OCI-LY3 (cell line): ENCODE data around the gene CLMP.

Source experiments
- EZH2phosphoT487 ChIP-seq: fragments of 200-600 bp; shearing (Covaris generic); IDR thresholded peaks from 2 replicates; pipeline ENCODE4 v1.6.1; 2018; ENCODE audit warnings: antibody characterized with exemption, mixed run types, low read depth
- TF ChIP-seq, protein P1 (sequence below): fragments of 200-600, 300-600 bp; sonication (generic); IDR thresholded peaks from 2 replicates; pipeline ENCODE4 v1.5.1; 2014; ENCODE audit warnings: antibody characterized with exemption, low read length, low read depth

DNA sequence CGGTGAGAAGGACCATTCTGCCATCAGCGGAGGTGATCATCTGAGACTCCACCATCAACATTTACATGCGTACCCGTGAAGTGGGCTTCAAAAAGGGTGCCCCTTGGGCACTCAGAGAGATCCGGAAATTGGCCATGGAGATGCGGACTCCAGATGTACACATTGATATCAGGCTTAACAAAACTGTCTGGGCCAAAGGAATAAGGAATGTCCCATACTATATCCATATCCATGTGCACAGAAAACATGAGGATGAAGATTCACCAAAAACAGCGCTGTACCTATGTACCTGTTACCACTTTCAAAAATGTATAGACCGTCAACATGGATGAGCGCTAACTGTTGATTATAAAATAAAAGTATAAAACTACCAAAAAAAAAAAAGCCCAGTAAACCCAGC lies 143.9 kb downstream of the CLMP start:
- TF ChIP-seq, protein P1, sequence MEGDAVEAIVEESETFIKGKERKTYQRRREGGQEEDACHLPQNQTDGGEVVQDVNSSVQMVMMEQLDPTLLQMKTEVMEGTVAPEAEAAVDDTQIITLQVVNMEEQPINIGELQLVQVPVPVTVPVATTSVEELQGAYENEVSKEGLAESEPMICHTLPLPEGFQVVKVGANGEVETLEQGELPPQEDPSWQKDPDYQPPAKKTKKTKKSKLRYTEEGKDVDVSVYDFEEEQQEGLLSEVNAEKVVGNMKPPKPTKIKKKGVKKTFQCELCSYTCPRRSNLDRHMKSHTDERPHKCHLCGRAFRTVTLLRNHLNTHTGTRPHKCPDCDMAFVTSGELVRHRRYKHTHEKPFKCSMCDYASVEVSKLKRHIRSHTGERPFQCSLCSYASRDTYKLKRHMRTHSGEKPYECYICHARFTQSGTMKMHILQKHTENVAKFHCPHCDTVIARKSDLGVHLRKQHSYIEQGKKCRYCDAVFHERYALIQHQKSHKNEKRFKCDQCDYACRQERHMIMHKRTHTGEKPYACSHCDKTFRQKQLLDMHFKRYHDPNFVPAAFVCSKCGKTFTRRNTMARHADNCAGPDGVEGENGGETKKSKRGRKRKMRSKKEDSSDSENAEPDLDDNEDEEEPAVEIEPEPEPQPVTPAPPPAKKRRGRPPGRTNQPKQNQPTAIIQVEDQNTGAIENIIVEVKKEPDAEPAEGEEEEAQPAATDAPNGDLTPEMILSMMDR, result no peak
- TF ChIP-seq EZH2phosphoT487, result no peak
